B cell (primary cell): Measurements from ENCODE around the gene CENPX. TPM values are rescaled to one million over a fixed set of nuclear protein-coding genes. Genes with fewer than 3 reads are reported as not detected.

Source experiments
- ATAC-seq: fragments of 200-7000 bp; cut with Tn5 transposase; one replicate; pipeline ENCODE4 v1.10.0; 2021; ENCODE audit warnings: low read depth, mild to moderate bottlenecking, moderate number of reproducible peaks, moderate library complexity
- CTCF ChIA-PET: fragments of 350-600 bp; sonication (Branson Sonifier 250); formaldehyde crosslinking; loops from one replicate; lab custom pipeline; 2021; ENCODE audit warnings: antibody characterized with exemption, inconsistent platforms; lab: Charles Lee
- POLR2A ChIA-PET: fragments of 350-600 bp; sonication (Branson Sonifier 250); formaldehyde crosslinking; loops from one replicate; lab custom pipeline; 2021; ENCODE audit warnings: antibody characterized with exemption; lab: Charles Lee
- DNase-seq: peaks from one replicate; pipeline ENCODE4 v3.0.0; 2013
- H2AFZ ChIP-seq: 2 replicates; pipeline ENCODE4 v1.6.1; 2012; ENCODE audit warnings: mild to moderate bottlenecking, low read depth, low read length; ENCODE audit not compliant: insufficient read depth, poor library complexity, severe bottlenecking
- H3K27ac ChIP-seq, 2 donors: 1 replicate in 1 of 2; 2 replicates in 1 of 2; pipeline ENCODE4 v1.5.1; 2012 to 2013; ENCODE audit warnings: low read length in 2 of 2, mild to moderate bottlenecking in 2 of 2, moderate library complexity in 1 of 2
- H3K27me3 ChIP-seq, 4 experiments: fragments of 200-600 bp in 1 of 4; sonication (generic) in 1 of 4; replicated peaks in 1 of 4; 1 replicate in 2 of 4; 2 replicates in 2 of 4; pipeline versions ENCODE4 v1.6.1 to v1.7.0; 2013 to 2016; ENCODE audit warnings: low read length in 3 of 4, mild to moderate bottlenecking in 2 of 4, mixed read lengths in 1 of 4, moderate library complexity in 1 of 4; ENCODE audit not compliant: insufficient read depth in 4 of 4, control insufficient read depth in 3 of 4; ENCODE audit errors: control extremely low read depth in 1 of 4
- H3K36me3 ChIP-seq, 2 experiments: replicated peaks in 1 of 2; 1 replicate in 1 of 2; 2 replicates in 1 of 2; pipeline versions ENCODE4 v1.6.1 to v1.7.1; 2013; ENCODE audit warnings: low read length in 1 of 2; ENCODE audit not compliant: insufficient read depth in 2 of 2, control insufficient read depth in 1 of 2; ENCODE audit errors: control extremely low read depth in 1 of 2, extremely low read depth in 1 of 2
- H3K4me1 ChIP-seq, 2 donors: fragments of 200-600 bp in 1 of 2; sonication (generic) in 1 of 2; 1 replicate in 1 of 2; 2 replicates in 1 of 2; pipeline versions ENCODE4 v1.5.1 to v1.6.1; 2013 to 2017; ENCODE audit warnings: low read length in 2 of 2; ENCODE audit not compliant: control insufficient read depth in 2 of 2, insufficient read depth in 2 of 2
- H3K4me2 ChIP-seq: replicated peaks from 2 replicates; pipeline ENCODE3; 2012; ENCODE audit warnings: mild to moderate bottlenecking, low read depth, low read length; ENCODE audit not compliant: poor library complexity, severe bottlenecking
- H3K4me3 ChIP-seq, 5 experiments: fragments of 200-600 bp in 1 of 5; sonication (generic) in 1 of 5; 1 replicate in 3 of 5; 2 replicates in 2 of 5; pipeline versions ENCODE4 v1.5.1 to v1.7.0; 2011 to 2016; ENCODE audit warnings: low read length in 4 of 5, mild to moderate bottlenecking in 4 of 5, low read depth in 2 of 5, control low read depth in 1 of 5, moderate library complexity in 1 of 5; ENCODE audit not compliant: insufficient read depth in 1 of 5; ENCODE audit errors: control extremely low read depth in 1 of 5, extremely low read depth in 1 of 5
- H3K79me2 ChIP-seq: fragments of 200-600 bp; sonication (generic); one replicate; pipeline ENCODE4 v1.6.0; 2016; ENCODE audit warnings: low read length; ENCODE audit not compliant: control insufficient read depth, insufficient read depth
- H3K9ac ChIP-seq: fragments of 200-600 bp; sonication (generic); 2 replicates; pipeline ENCODE4 v1.6.1; 2017; ENCODE audit warnings: mild to moderate bottlenecking, low read length, moderate library complexity
- H3K9me3 ChIP-seq, 3 donors: one replicate each; pipeline versions ENCODE4 v1.6.1 to v1.7.1; 2013; ENCODE audit warnings: low read length in 2 of 3; ENCODE audit not compliant: control insufficient read depth in 2 of 3, insufficient read depth in 1 of 3; ENCODE audit errors: control extremely low read depth in 1 of 3
- H4K20me1 ChIP-seq: 2 replicates; pipeline ENCODE4 v1.6.0; 2012; ENCODE audit warnings: mild to moderate bottlenecking, low read length; ENCODE audit not compliant: insufficient read depth, control insufficient read depth, poor library complexity, severe bottlenecking
- H3K27ac Mint-ChIP-seq: one replicate; pipeline ENCODE4 v1.8.0; 2021; ENCODE audit warnings: mixed read lengths
- H3K27me3 Mint-ChIP-seq: one replicate; pipeline ENCODE4 v1.8.0; 2021; ENCODE audit warnings: mixed read lengths
- H3K4me1 Mint-ChIP-seq: one replicate; pipeline ENCODE4 v1.8.0; 2021; ENCODE audit warnings: mixed read lengths
- H3K4me3 Mint-ChIP-seq: one replicate; pipeline ENCODE4 v1.8.0; 2021; ENCODE audit warnings: mixed read lengths
- H3K9me3 Mint-ChIP-seq: one replicate; pipeline ENCODE4 v1.8.0; 2022; ENCODE audit warnings: mixed read lengths; ENCODE audit not compliant: insufficient read depth
- CTCF ChIP-seq: fragments of 200-600 bp; IDR thresholded peaks from one replicate; pipeline ENCODE4 v1.8.0; 2022; ENCODE audit warnings: antibody characterized with exemption, mild to moderate bottlenecking
- EZH2 ChIP-seq: IDR thresholded peaks from 2 replicates; pipeline ENCODE4 v1.6.1; 2012; ENCODE audit warnings: borderline replicate concordance, low read depth, mild to moderate bottlenecking, moderate library complexity, low read length; ENCODE audit not compliant: insufficient read depth, poor library complexity, severe bottlenecking
- WGBS: methylation state at CpG from one replicate; pipeline ENCODE4 v1.1.5; 2013; ENCODE audit warnings: missing lambda C conversion rate; ENCODE audit not compliant: insufficient coverage; 5-methylcytosine and 5-hydroxymethylcytosine counted together
- intact Hi-C: fragments of 100-400 bp; cut with micrococcal nuclease; formaldehyde crosslinking; loops from one replicate; pipeline ENCODE4 v1.10.0; 2022
- polyA plus RNA-seq: library from polyadenylated mRNA; depleted of rRNA; stranded (reverse); fragments of >200 nt; gene quantifications from 2 replicates; pipeline ENCODE4 v1.2.3, GENCODE V29; 2012
- total RNA-seq, 2 donors: library from RNA; stranded (reverse); fragments of 120-200 nt in 1 of 2; gene quantifications; 1 replicate in 1 of 2; 2 replicates in 1 of 2; pipeline versions ENCODE4 v1.2.3 to v1.2.4, GENCODE V29; 2013 to 2022

CENPX gene
- total and polyA plus RNA-seq, 2 donors (not counting 1 experiment from before 2014, with no cell fraction given): 37.0 to 40.1 TPM

DNA sequence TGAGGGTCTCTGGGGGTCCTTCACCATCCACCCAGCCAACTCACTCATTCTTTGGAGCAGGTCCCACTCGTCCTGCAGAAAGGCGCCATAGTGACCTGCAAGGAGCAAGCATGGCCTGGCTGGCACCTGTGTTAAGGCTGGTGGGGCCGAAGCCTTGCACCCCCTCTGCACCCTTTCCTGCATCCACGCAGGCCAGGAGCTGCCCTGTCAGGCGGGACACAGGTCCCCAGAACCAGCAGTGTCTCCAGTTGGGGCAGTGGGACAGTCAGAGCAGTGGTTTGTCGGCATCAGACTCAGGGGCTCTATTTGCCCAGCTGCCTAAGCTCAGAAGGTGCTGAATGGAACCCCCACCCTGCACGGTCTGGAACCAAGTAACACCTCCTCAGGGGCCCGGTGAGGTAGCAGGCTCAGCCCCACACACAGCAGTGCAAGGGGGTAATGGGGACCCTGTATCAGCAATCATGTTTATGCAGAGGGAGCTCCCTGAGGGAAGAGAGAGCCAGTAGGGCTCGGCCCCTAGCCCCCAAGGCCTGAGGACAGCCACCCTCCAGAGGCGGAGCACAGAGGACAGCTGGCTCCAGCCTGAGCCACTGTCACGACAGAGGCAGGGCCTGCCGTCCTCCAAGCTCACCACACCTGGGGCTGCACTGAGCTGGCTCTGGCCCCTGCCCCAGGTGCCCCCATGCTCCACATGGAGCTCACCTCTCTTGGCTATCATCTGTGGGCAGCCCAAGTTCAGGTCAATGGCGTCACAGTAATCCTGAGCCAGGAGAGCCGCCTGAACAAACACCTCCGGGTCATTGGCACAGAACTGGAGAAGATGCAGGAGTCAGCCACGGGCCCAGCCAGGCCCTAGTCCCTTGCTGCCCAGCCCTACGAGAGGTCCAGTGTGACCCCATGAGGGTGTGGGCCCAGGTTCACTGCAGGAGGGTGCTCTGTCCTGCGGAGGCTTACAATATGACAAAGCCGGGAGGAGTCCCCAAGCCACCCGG, 41.0 kb upstream of the CENPX start:
- ATAC-seq: no peak
- H3K4me3 ChIP-seq: peak overlapping the region in 1 of 5 experiments; percentile 76

More for the DNA sequence above, 41.0 kb upstream of the CENPX start:
- 94% methylated on average over 18 of the region's 20 CpGs for WGBS
- DNase-seq: no peak
- Mint-ChIP-seq H3K4me1 (peaks cover 15% of the 10 kb centered on the region), H3K9me3 (no peaks in the 10 kb centered on the region), H3K4me3 (peak overlapping the region; percentile 69), H3K27me3 (no peaks in the 10 kb centered on the region), H3K27ac (peak overlapping the region; percentile 53)
- peak overlapping the region; percentile 85 for H3K4me2 ChIP-seq
- H3K9ac ChIP-seq: no peak overlapping the region
- peaks cover 16 to 26% of the 10 kb centered on the region in 2 donors for H3K4me1 ChIP-seq
- ChIA-PET POLR2A (interaction anchor here (0.6 kb wide), 1 partner anchor 11 kb away, joined by 3 read pairs; no protein-coding TSS in a partner anchor), CTCF (interaction anchor here (1.1 kb wide), 1 partner anchor 26 kb away, joined by 4 read pairs; the partner anchor contains the start of gene DCXR)
- TF ChIP-seq EZH2: no peak
- no peak for TF ChIP-seq CTCF
- H3K79me2 ChIP-seq: peaks cover 12% of the 10 kb centered on the region
- H3K27me3 ChIP-seq: no peaks in the 10 kb centered on the region
- H3K9me3 ChIP-seq: no peaks in the 10 kb centered on the region
- no peak overlapping the region for H2AFZ ChIP-seq
- intact Hi-C loops: no loop called here
- H4K20me1 ChIP-seq: peaks cover 8% of the 10 kb centered on the region
- peaks cover 0 to 29% of the 10 kb centered on the region in 2 experiments for H3K36me3 ChIP-seq
- H3K27ac ChIP-seq: no peak overlapping the region
